ENCODE data around the gene TLE2.
A peak's percentile ranks its signal among the peaks of the same experiment; 100 is the strongest.

The TLE2 gene

GRCh38 chr19:3036119-3036976 lies 7.3 kb upstream of the TLE2 start:
- DNase-seq (ENCODE audit: low read depth in 3 of 3), result peak; percentile 58 to 83 (median 68)

- peak; percentile 86 to 95 (median 93) for DNase-seq (ENCODE audit: low read depth in 3 of 3)
These were observed 6.5 kb upstream of the TLE2 start for GRCh38 chr19:3035542-3036118.

- peak; percentile 15 to 51 (median 16) for DNase-seq (ENCODE audit: low read depth in 3 of 3)
These were observed 5.8 kb upstream of the TLE2 start for GRCh38 chr19:3034656-3035541.

- no peak for DNase-seq (ENCODE audit: low read depth in 3 of 3)
These were observed 5.3 kb upstream of the TLE2 start for GRCh38 chr19:3034406-3034655.

GRCh38 chr19:3033595-3034405 lies 4.7 kb upstream of the TLE2 start:
- no peak for DNase-seq (ENCODE audit: low read depth in 3 of 3)

GRCh38 chr19:3031607-3031867 lies 2.5 kb upstream of the TLE2 start:
- no peak for DNase-seq (ENCODE audit: low read depth in 3 of 3)

GRCh38 chr19:3028305-3029064 lies 595 bp downstream of the TLE2 start:
- DNase-seq (ENCODE audit: low read depth in 3 of 3), result no peak

GRCh38 chr19:3027981-3028304 lies 1.1 kb downstream of the TLE2 start:
- DNase-seq (ENCODE audit: low read depth in 3 of 3), result no peak

- DNase-seq (ENCODE audit: low read depth in 3 of 3), result no peak
These were observed 1.8 kb downstream of the TLE2 start for GRCh38 chr19:3027292-3027691.

GRCh38 chr19:3026768-3027167 lies 2.3 kb downstream of the TLE2 start:
- DNase-seq (ENCODE audit: low read depth in 3 of 3), result no peak

GRCh38 chr19:3025549-3025886 lies 3.6 kb downstream of the TLE2 start:
- DNase-seq (ENCODE audit: low read depth in 3 of 3), result no peak

GRCh38 chr19:3024870-3025548 lies 4.1 kb downstream of the TLE2 start:
- no peak for DNase-seq (ENCODE audit: low read depth in 3 of 3)

- no peak for DNase-seq (ENCODE audit: low read depth in 3 of 3)
These were observed 4.6 kb downstream of the TLE2 start for GRCh38 chr19:3024509-3024869.

- DNase-seq (ENCODE audit: low read depth in 3 of 3), result no peak
These were observed 8.6 kb downstream of the TLE2 start for GRCh38 chr19:3020321-3020960.

- DNase-seq (ENCODE audit: low read depth in 3 of 3), result no peak
These were observed 9.7 kb downstream of the TLE2 start for GRCh38 chr19:3019211-3019854.

GRCh38 chr19:3017923-3018322 lies 11.2 kb downstream of the TLE2 start:
- no peak for DNase-seq (ENCODE audit: low read depth in 3 of 3)

- no peak for DNase-seq (ENCODE audit: low read depth in 3 of 3)
These were observed 13.7 kb downstream of the TLE2 start for GRCh38 chr19:3015126-3016057.

GRCh38 chr19:3014135-3014534 lies 14.9 kb downstream of the TLE2 start:
- DNase-seq (ENCODE audit: low read depth in 3 of 3), result no peak

- DNase-seq (ENCODE audit: low read depth in 3 of 3), result no peak
These were observed 15.8 kb downstream of the TLE2 start for GRCh38 chr19:3013263-3013725.

Data from stimulated activated CD4-positive, alpha-beta T cell treated with anti-CD3 and anti-CD28 coated beads, TNF-alpha, amount 100 ng/mL, for 24 hours (primary cell).